Dermis lymphatic vessel endothelial cell (primary cell): ENCODE measurements around the gene PCDHGA7. TPM values are rescaled to one million over a fixed set of nuclear protein-coding genes. Genes with fewer than 3 reads are reported as not detected.

Experiments
- total RNA-seq: library from RNA; depleted of rRNA; stranded (reverse); fragments of >200 nt; gene quantifications from 2 replicates; pipeline ENCODE4 v1.2.1, GENCODE V29; 2014

PCDHGA7 gene
- total RNA-seq, 1 donor from 2014 or later = 0.65 TPM

DNA sequence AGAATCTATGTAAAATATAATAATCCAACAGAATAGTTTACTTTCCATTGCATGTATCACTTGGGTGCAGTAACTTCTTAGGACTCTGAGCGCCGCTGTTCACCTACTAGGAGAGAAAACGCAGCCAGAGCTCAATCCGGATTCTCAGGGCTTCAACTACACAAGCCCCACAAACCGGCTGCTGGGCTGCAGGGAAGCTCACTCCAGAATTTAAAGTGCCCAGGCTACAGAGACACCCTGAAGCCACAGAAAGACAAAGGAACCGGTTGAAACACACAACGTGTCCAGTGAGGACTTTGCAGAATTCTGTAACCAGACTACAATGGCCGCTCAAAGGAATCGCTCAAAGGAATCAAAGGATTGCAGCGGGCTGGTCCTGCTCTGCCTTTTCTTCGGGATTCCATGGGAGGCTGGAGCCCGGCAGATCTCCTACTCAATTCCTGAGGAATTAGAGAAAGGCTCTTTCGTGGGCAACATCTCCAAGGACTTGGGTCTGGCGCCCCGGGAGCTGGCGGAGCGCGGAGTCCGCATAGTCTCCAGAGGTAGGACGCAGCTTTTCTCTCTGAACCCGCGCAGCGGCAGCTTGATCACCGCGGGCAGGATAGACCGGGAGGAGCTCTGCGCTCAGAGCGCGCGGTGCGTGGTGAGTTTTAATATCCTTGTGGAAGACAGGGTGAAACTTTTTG is 30.5 kb downstream of the PCDHGA7 start, which contains the start of gene PCDHGA10:
PCDHGA10 (plus strand) TSS at position 134 of the 686 bp plus-strand sequence; CDS start at position 323, 189 bp downstream.

DNA sequence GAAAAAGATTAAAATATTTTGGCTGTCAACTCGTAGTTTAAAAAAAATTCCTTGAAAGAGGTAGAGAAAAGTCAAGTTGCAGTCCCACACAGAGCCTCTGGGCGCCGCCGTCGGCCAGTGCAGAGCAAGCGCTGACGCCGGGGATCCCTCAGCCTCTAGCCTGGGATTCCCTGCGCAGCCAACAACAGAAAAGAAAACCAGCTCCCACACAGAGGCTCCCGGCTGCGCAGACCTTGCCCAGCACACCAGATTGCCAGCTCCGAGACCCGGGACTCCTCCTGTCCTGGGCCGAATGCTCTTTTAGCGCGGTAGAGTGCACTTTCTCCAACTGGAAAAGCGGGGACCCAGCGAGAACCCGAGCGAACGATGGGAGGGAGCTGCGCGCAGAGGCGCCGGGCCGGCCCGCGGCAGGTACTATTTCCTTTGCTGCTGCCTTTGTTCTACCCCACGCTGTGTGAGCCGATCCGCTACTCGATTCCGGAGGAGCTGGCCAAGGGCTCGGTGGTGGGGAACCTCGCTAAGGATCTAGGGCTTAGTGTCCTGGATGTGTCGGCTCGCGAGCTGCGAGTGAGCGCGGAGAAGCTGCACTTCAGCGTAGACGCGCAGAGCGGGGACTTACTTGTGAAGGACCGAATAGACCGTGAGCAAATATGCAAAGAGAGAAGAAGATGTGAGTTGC is 35.1 kb downstream of the PCDHGA7 start, which contains the start of gene PCDHGB7:
PCDHGB7 (plus strand) TSS at position 184 of the 679 bp plus-strand sequence; CDS start at position 367, 183 bp downstream.

DNA sequence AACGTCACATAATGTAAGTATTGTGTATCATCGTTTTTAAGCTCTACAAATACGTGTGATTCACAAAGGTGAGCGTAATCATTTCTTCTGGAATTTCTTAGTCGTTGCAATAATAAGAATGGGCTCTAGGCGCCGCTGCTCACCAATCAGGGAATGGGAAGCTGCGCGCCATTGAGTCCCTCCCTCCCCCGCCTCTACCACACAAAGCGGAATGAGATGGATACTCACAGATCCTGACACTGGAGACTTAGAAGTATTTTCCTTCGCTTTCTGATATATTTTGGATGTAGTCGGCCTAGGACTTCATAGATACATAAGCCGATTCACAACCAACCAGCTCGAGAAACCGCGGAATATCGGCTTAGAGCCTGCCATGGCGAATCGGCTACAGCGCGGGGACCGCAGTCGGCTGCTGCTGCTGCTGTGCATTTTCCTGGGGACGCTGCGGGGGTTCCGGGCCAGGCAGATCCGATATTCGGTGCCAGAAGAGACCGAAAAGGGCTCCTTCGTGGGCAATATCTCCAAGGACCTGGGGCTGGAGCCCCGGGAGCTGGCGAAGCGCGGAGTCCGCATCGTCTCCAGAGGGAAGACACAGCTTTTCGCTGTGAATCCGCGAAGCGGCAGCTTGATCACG is 38.4 kb downstream of the PCDHGA7 start, which contains the start of gene PCDHGA11:
PCDHGA11 (plus strand) TSS at position 197 of the 634 bp plus-strand sequence; CDS start at position 374, 177 bp downstream.

GRCh38 chr5:141430332-141431113 is 48.0 kb downstream of the PCDHGA7 start, which contains the start of gene PCDHGA12:
Gene PCDHGA12, plus strand, starts transcription at chr5:141430507. Its CDS starts 253 bp downstream, at chr5:141430760.

Other genes with a start within 250 kb of the PCDHGA7 start
- 0.43 and 0.87 TPM in 2 replicates for gene PCDHB5, start 247.5 kb upstream of the PCDHGA7 start, total RNA-seq
- gene PCDHB6, start 232.7 kb upstream of the PCDHGA7 start, total RNA-seq = 0.09 and 0.11 TPM in 2 replicates
- gene PCDHB7, start 210.1 kb upstream of the PCDHGA7 start, total RNA-seq = 0.87 and 1.8 TPM in 2 replicates
- gene PCDHB8, start 205.0 kb upstream of the PCDHGA7 start, total RNA-seq = 0.43 and 0.65 TPM in 2 replicates
- 0.33 and 0.69 TPM in 2 replicates for gene PCDHB16, start 200.4 kb upstream of the PCDHGA7 start, total RNA-seq
- 0.22 and 0.26 TPM in 2 replicates for gene PCDHB9, start 195.6 kb upstream of the PCDHGA7 start, total RNA-seq
- 0.98 and 1.0 TPM in 2 replicates for gene PCDHB10, start 190.4 kb upstream of the PCDHGA7 start, total RNA-seq
- gene PCDHB11, start 183.1 kb upstream of the PCDHGA7 start, total RNA-seq = 0.43 and 0.77 TPM in 2 replicates
- 0.33 and 0.60 TPM in 2 replicates for gene PCDHB12, start 174.0 kb upstream of the PCDHGA7 start, total RNA-seq
- 1.1 and 1.3 TPM in 2 replicates for gene PCDHB13, start 168.8 kb upstream of the PCDHGA7 start, total RNA-seq
- gene PCDHB14, start 159.4 kb upstream of the PCDHGA7 start, total RNA-seq = 0.86 and 0.98 TPM in 2 replicates
- gene PCDHB15, start 137.3 kb upstream of the PCDHGA7 start, total RNA-seq = 0.43 and 0.86 TPM in 2 replicates
- 0.09 and 0.22 TPM in 2 replicates for gene SLC25A2, start 78.7 kb upstream of the PCDHGA7 start, total RNA-seq
- gene TAF7, start 62.0 kb upstream of the PCDHGA7 start, total RNA-seq = 78.7 and 81.5 TPM in 2 replicates
- gene PCDHGA1, start 52.2 kb upstream of the PCDHGA7 start, total RNA-seq = 0.34 and 0.43 TPM in 2 replicates
- gene PCDHGA2, start 44.0 kb upstream of the PCDHGA7 start, total RNA-seq = 0.86 and 1.1 TPM in 2 replicates
- gene PCDHGA3, start 38.9 kb upstream of the PCDHGA7 start, total RNA-seq = 0.54 and 0.69 TPM in 2 replicates
- 0.76 and 1.6 TPM in 2 replicates for gene PCDHGB1, start 32.6 kb upstream of the PCDHGA7 start, total RNA-seq
- 2.0 and 2.6 TPM in 2 replicates for gene PCDHGA4, start 27.7 kb upstream of the PCDHGA7 start, total RNA-seq
- 1.3 and 2.7 TPM in 2 replicates for gene PCDHGB2, start 22.7 kb upstream of the PCDHGA7 start, total RNA-seq
- gene PCDHGA5, start 18.6 kb upstream of the PCDHGA7 start, total RNA-seq = 0.43 and 0.77 TPM in 2 replicates
- 2.6 and 4.3 TPM in 2 replicates for gene PCDHGB3, start 12.5 kb upstream of the PCDHGA7 start, total RNA-seq
- gene PCDHGA6, start 8.9 kb upstream of the PCDHGA7 start, total RNA-seq = 2.4 and 2.9 TPM in 2 replicates
- gene PCDHGB4, start 5.0 kb downstream of the PCDHGA7 start, total RNA-seq = 6.7 and 11.3 TPM in 2 replicates
- 0.54 and 1.5 TPM in 2 replicates for gene PCDHGA8, start 9.9 kb downstream of the PCDHGA7 start, total RNA-seq
- 8.3 and 11.8 TPM in 2 replicates for gene PCDHGB5, start 15.2 kb downstream of the PCDHGA7 start, total RNA-seq
- 2.0 and 3.2 TPM in 2 replicates for gene PCDHGA9, start 20.0 kb downstream of the PCDHGA7 start, total RNA-seq
- gene PCDHGB6, start 25.3 kb downstream of the PCDHGA7 start, total RNA-seq = 2.1 and 3.7 TPM in 2 replicates
- gene PCDHGA10, start 30.2 kb downstream of the PCDHGA7 start, total RNA-seq = 5.2 and 6.0 TPM in 2 replicates
- gene PCDHGB7, start 34.9 kb downstream of the PCDHGA7 start, total RNA-seq = 10.9 and 11.5 TPM in 2 replicates
- gene PCDHGA11, start 38.3 kb downstream of the PCDHGA7 start, total RNA-seq = 6.7 and 7.5 TPM in 2 replicates
- 1.5 and 4.9 TPM in 2 replicates for gene PCDHGA12, start 47.8 kb downstream of the PCDHGA7 start, total RNA-seq
- 17.4 and 20.5 TPM in 2 replicates for gene PCDHGC3, start 93.2 kb downstream of the PCDHGA7 start, total RNA-seq
- 0.65 and 0.95 TPM in 2 replicates for gene PCDHGC4, start 102.3 kb downstream of the PCDHGA7 start, total RNA-seq
- 0.33 and 0.52 TPM in 2 replicates for gene PCDHGC5, start 106.3 kb downstream of the PCDHGA7 start, total RNA-seq
- gene DIAPH1, start 236.3 kb downstream of the PCDHGA7 start, total RNA-seq = 33.9 and 38.7 TPM in 2 replicates